ENCODE results near the gene ALLC.
"Not testable (repeated sequence)": the region's sequence is repeated elsewhere in the genome, so short reads cannot be mapped to it uniquely, and the experiment has no call there.

The ALLC gene

DNA sequence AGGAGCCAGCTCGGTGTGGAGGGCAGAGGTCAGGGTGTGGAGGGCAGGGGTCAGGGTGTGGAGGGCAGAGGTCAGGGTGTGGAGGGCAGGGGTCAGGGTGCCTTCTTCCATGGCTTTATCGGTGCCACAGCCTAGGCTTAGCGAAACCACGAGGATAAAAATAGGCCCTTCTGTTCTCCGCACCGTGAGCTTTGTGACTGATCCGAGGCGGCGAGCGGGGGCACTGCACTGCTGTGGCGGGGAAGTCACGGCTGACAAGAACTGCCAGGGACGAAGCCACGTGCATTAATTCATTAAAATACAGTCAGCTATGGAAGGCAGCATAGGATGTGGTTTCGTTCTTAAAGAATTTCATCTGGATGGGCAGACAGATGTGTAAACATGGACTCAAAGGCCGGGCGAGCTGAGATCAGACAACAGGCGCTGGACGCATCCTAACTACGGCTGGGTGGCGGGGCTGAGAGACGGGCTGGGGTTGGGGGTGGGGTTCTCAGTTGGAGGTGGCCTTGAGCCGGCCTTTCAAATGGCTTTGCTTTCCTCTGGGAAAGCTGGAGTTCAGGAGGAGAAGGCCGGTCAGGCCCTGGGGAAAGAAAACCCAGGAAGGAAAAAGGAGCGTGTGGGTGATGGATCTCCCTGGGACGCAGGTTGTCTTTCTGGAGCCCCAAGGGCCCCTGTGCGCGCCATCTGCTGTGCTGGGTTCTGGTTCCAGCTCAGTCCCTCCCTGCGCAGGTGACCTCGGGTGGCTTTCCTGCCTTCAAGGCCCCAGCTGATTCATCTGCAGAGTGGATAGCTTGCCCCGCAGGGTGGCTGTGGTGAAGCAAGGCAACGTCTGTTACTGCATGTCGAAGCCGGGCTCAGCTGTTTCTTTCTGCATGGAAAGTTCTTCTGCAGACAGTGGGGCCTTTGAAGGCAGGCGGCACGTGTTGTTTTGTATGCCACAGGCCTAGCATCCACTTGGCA, 958 bp upstream of the ALLC start:
- DNase-seq: no peak

DNA sequence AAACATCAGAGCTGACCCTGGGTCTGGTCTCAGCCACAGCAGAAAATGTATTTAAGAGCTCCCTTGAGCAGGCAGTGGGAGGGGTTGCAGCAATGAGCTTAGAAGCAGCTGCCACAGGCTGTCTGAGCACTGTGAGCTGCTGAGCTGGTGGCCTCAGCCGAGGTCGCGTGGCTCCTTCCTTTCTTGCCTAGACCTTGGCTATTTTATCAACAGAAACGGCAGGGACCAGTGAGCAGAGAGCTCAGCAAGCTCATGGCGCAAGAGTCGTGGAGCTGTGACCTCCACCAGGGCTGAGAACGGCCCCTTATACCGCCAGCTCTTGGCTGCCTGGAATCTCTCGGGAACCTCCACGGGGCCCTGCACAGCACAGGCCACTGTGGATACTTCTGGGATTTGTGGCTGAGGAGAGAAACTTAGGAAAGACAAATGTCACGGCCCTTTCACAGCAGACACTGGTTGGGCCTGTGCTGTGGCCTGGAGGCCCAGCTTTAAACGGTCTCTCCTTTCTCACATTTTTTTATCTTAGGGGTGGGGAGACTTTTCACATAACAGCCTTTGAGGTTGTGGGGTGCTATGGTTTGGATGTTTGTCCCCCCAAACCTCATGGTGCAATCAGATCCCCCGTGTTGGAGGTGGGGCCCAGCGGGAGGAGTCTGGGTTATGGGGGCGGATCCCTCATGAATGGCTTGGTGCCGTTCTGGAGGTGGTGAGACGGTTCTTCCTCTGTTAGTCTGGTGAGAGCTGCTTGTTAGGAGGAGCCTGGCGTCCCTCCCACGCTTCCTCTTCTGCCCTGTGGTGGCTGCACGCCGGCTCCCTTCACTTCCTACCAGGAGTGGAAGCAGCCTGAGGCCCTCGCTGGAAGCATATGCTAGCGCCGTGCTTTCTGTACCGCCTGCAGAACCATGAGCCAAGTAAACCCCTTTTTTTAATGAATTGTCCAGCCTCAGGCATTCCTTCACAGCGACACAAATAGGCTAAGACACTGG, 1.7 kb downstream of the ALLC start:
- no peak for DNase-seq

GRCh38 chr2:3660640-3661039, 2.6 kb downstream of the ALLC start:
- not testable (repeated sequence) for DNase-seq

- DNase-seq: no peak
Measured at GRCh38 chr2:3661149-3661660, 3.2 kb downstream of the ALLC start.

DNA sequence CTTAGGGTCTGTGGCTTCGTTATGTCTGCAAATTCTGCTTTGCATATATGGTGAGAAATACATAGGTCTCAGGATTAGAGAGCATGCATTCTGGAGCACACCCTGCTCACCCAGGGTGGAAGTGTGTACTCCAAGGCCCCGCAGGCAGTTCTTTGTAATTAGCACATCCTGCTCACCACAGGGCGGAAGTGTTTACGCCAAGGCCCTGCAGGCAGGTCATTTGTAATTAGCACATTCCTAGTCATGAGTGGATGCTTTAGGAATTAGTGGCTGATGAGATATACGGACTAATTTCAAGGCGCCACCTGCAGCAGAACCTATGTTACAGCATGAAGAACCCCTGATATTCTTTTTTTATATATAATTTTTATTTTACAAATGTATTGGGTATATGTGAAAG, 4.2 kb downstream of the ALLC start:
- DNase-seq: no peak

- DNase-seq: no peak
Measured at GRCh38 chr2:3664118-3664517, 6.1 kb downstream of the ALLC start.

DNA sequence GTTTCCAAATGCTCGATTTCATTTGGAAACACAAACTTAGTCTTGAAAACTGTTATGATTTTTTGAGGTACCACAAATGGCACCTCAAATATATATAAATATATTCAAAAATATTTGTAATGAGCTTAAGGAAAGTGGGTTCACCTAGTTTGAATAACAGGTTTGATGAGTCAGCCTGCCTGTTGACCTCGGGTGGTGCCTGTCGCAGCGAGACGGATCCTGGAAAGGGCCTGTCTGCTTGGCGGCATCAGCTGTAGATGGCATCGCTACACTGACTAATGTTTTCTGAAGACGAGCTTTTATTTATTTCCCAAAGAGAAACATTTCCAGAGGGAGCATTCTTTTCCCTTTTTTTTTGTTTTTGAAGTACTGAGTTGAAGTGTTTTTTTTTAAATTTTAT, 6.9 kb downstream of the ALLC start:
- no peak for DNase-seq

- no peak for DNase-seq
Measured at GRCh38 chr2:3665886-3666612, 8.0 kb downstream of the ALLC start.

- DNase-seq: no peak
Measured at GRCh38 chr2:3666613-3666975, 8.6 kb downstream of the ALLC start.

DNA sequence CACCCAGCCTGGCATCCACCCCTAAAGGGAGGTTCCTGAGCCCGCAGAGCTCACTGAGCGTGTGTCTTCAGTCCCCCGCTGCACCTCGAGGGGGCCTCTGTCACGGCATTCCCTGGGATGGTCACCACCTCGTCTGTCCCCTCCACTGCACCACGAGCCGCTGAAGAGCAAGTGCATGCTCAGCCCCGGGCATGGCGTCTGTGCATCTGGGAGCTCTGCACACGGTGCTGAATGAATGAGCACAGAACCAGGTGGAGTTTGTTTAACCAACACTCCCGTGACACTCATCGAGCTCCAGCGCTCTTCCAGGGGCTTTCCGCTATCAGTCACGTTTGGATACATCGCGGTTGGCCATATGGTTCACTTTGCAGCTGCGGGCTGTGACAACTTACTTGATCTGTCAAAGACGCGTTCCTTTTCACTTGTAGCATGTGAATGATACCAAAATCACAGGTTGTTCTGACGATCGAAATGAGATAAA, 9.2 kb downstream of the ALLC start:
- DNase-seq: no peak

DNA sequence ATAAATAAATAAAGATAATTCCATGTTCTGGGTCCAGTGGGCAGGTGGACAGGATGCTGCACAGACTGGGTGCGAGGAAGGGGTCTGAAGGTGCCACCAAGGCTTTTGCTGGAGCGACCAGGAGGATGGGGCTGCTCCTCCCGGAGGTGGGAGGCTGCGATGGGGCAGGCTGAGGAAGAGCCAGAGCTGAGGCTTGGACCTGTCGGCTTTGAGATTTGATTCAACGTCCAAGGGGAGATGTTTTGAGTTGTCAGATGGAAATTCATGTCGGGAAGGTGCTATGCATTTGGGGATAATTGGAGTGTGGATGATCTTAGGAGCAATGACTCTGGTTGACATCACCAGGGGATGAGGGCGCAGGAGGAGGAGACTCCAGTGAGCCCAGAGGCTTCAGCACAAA, 11.7 kb downstream of the ALLC start:
- DNase-seq: no peak

GRCh38 chr2:3670376-3670775, 12.4 kb downstream of the ALLC start:
- DNase-seq: no peak

- DNase-seq: no peak
Measured at GRCh38 chr2:3670941-3671340, 12.9 kb downstream of the ALLC start.

DNA sequence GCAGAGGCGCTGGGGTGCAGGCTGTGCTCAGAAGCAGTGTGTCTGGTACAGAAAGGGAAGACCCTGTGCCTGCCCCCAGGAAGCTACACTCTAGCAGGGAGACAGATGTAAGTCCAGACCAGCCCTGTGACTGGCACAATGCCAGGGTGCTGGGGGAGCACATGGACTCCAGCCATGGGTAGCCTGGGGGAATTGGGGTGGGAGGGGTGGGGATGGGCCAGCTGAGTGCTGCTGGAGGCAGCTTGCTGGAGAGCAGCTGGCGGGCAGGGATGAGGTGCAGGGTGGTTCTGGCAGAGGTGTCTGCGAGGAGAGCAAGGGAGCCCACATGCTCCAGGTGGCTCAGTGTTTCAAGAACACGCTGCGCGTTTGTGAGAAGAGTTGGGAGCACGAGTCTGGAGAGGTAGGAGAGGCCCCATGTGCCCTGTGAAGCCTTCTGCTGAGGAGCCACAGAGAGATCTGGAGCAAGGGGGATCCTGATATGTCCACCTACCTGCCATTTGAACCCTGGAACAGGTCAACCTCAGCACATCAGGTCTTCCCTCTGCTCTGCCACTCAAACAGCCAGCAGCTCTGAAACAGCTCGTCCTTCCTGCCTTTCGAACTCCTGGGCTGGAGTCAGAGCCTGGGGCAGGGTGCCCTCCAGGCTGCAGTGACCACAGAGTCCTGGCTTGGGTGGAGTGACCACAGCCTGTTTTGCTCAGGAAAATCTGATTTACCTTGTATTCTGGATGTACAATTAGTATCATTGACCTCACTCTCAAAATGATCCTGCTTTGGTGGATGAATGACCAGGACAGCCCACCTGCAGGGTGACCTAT, 15.1 kb downstream of the ALLC start:
- DNase-seq: no peak

DNA sequence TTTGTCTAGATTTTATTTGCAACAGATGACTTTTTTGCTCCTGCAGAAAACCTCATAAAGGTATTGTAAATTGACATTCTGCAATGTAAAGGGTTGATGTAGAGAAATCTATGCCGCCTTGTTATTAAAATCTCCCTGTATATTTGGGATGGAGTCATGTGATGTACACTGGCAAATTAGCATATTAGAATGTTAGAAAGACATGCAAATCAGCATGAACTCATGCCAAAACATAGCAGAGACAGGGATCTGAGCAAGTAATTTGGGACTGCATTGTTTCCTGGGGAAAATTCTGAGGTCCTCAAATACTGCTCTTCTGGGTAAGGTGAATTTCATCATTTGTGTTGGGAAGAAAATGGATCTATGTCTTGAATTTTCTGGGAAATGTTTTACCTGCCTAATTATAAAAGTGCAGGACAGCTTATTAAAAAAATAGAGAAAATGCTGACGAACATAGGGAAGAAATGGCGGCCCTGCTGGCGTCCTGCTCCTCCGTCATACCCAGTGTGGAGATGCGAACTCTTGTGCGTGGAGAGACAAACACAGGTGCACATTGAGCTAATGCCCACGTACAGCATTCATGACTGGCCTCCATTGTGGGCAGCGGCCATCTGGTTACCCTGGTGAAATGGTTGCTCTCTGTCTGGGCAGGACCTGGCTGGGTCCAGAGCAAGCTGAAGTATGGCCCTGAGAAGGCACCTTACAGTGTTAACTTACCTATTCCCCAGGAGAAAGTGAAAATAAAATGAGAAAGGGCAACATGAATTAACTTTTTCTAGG, 16.3 kb downstream of the ALLC start:
- DNase-seq: no peak

DNA sequence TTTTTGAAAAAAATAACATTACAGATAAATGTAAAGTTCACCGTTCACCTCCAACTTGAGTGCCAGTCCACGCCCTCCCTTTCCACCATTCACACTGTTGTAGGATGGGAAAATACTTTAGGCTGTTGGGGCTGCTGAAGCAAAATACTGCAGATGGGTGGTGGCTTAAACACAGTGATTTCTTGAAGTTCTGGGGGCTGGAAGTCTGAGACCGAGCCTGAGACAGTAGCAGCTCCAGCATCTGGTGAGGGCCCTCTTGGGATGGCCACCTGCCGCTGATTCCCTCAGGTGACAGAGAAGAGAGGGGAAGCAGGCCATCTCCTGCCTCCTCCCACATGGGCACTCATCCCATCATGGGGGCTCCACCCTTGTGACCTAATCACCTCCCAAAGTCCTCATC, 17.7 kb downstream of the ALLC start:
- DNase-seq: no peak

- no peak for DNase-seq
Measured at GRCh38 chr2:3677436-3677835, 19.4 kb downstream of the ALLC start.

- no peak for DNase-seq
Measured at GRCh38 chr2:3678212-3678611, 20.2 kb downstream of the ALLC start.

DNA sequence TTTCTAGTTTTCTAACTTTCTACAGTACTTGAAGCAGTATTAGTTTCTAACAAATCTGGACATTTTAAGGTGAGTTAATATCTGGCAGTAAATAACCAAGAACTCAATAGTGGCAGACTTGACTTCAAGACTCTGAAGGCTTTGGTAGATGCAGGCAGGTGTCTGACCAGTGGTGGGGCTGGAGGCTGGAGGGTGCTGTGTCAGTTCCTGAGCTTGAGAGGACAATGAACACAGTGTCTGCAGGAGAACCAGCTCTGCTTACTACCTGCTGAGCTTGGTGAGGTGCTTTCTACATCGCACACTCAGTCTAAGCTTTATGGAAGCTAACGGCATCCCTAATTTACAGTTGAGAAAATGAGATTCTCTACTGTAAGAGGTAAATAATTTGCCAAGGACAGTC, 21.2 kb downstream of the ALLC start:
- DNase-seq: no peak

DNA sequence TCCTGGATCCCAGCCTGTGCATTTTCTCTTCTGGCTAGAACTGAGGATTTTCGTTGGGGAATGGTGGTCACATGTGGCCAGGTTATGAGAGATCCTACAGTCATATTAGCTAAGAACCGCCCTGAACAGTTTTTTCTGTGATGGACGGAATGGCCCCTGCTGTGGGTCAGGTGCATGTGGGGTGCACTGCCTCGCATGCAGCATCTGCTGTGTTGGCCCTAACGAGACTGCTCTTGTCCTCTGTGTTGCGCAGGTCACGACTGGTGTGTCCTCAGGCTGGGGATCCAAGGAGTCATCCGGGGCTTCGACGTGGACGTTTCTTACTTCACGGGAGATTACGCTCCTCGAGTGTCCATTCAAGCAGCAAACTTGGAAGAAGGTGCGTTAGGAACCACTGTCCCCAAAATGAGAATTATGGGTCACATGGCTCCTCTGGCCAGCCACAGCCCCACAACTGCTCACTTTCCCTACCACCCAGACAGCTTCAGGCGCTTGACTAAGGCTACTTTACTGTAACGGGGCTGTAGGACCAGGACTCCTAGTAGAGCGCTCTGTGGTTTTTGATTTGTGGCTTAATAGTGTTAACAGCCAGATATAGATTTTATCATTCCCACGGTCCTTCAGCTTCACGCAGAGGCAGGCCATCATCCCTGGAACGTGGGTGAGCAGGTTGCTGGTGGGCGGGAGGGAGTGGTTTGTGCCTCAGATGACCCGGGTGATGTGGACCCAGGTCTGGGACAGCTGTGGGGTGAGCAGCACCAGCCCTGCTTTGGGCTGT, 21.8 kb downstream of the ALLC start:
- no peak for DNase-seq

All from stimulated activated CD4-positive, alpha-beta T cell treated with anti-CD3 and anti-CD28 coated beads, Interleukin-2, amount 100 ng/mL, for 48 hours (primary cell).